Measurements from ENCODE around the gene ZNF248. TPM values are rescaled to one million over a fixed set of nuclear protein-coding genes. Genes with fewer than 3 reads are reported as not detected.
"Not testable (repeated sequence)": the region's sequence is repeated elsewhere in the genome, so short reads cannot be mapped to it uniquely, and the experiment has no call there.

The ZNF248 gene
- total RNA-seq, 4 donors from 2014 or later, result 11.8 to 24.0 (median 16.1) TPM

- H3K36me3 ChIP-seq, result no peaks in the 10 kb centered on the region
- H3K4me1 ChIP-seq, result no peaks in the 10 kb centered on the region
- H3K9me3 ChIP-seq, result peaks cover 0 to 3% (median 0%) of the 10 kb centered on the region in 4 donors
- H3K27me3 ChIP-seq, result no peaks in the 10 kb centered on the region
- no peak for DNase-seq (ENCODE audit: low spot score in 2 of 2)
- WGBS, 2 donors, result 74 to 80% methylated on average over 9 of the region's 9 CpGs
- H3K4me3 ChIP-seq, result no peak overlapping the region
- TF ChIP-seq POLR2A (IDR thresholded peaks at IDR 0.05) (no peak), CTCF (IDR thresholded peaks at IDR 0.05) (no peak), EP300 (IDR thresholded peaks at IDR 0.05) (no peak)
- H3K27ac ChIP-seq, result no peak overlapping the region
Measured at GRCh38 chr10:37865957-37866803, 8.8 kb upstream of the ZNF248 start.

GRCh38 chr10:37865264-37865663 is 7.9 kb upstream of the ZNF248 start:
- TF ChIP-seq CTCF (IDR thresholded peaks at IDR 0.05) (no peak), POLR2A (IDR thresholded peaks at IDR 0.05) (no peak), EP300 (IDR thresholded peaks at IDR 0.05) (no peak)
- no peaks in the 10 kb centered on the region for H3K9me3 ChIP-seq

GRCh38 chr10:37860494-37861190 is 3.2 kb upstream of the ZNF248 start:
- Histone ChIP-seq H3K9me3 (no peaks in the 10 kb centered on the region), H3K36me3 (no peaks in the 10 kb centered on the region), H3K4me1 (peaks cover 0 to 20% (median 7%) of the 10 kb centered on the region in 4 donors), H3K27ac (peak overlapping the region in 1 of 4 donors; percentile 33), H3K4me3 (no peak overlapping the region), H3K27me3 (no peaks in the 10 kb centered on the region)
- TF ChIP-seq CTCF (IDR thresholded peaks at IDR 0.05) (no peak), EP300 (IDR thresholded peaks at IDR 0.05) (no peak)
- DNase-seq (ENCODE audit: low spot score in 2 of 2), result no peak
- 60 to 78% methylated on average over 2 of the region's 2 CpGs for WGBS, 2 donors

More at GRCh38 chr10:37865264-37865663, 7.9 kb upstream of the ZNF248 start:
- WGBS, 2 donors, result 64 to 73% methylated on average over 3 of the region's 3 CpGs
- no peaks in the 10 kb centered on the region for H3K36me3 ChIP-seq
- H3K4me3 ChIP-seq, result no peak overlapping the region
- no peak for DNase-seq (ENCODE audit: low spot score in 2 of 2)
- H3K27me3 ChIP-seq, result no peaks in the 10 kb centered on the region
- H3K27ac ChIP-seq, result no peak overlapping the region
- H3K4me1 ChIP-seq, result no peaks in the 10 kb centered on the region

- Histone ChIP-seq H3K4me1 (peaks cover 0 to 34% (median 12%) of the 10 kb centered on the region in 4 donors), H3K27ac (peak overlapping the region in 2 of 4 donors; percentile 100)
- WGBS, 2 donors, result 95 to 98% methylated on average over 16 of the region's 16 CpGs
- H3K9me3 ChIP-seq; H3K4me3 ChIP-seq; DNase-seq (ENCODE audit: low spot score in 2 of 2); H3K36me3 ChIP-seq; H3K27me3 ChIP-seq: not testable (repeated sequence)
Measured at GRCh38 chr10:37859270-37859669, 1.9 kb upstream of the ZNF248 start.

GRCh38 chr10:37856881-37857286 is 526 bp downstream of the ZNF248 start:
- 0 to 1% methylated on average over 16 of the region's 16 CpGs for WGBS, 2 donors
- no peak for TF ChIP-seq EP300 (IDR thresholded peaks at IDR 0.05)
- TF ChIP-seq CTCF (IDR thresholded peaks at IDR 0.05), result no peak
- TF ChIP-seq POLR2A (IDR thresholded peaks at IDR 0.05), result no peak
- Histone ChIP-seq H3K27ac (peak overlapping the region; percentile 100), H3K4me1 (peaks cover 0 to 36% (median 12%) of the 10 kb centered on the region in 4 donors), H3K9me3 (no peaks in the 10 kb centered on the region), H3K27me3 (no peaks in the 10 kb centered on the region), H3K36me3 (peaks cover 0 to 10% (median 0%) of the 10 kb centered on the region in 3 donors), H3K4me3 (peak overlapping the region; percentile 78 to 95 (median 89))
- peak in 1 of 2 donors; percentile 5 for DNase-seq (ENCODE audit: low spot score in 2 of 2)

Data from tibial nerve (tissue), 4 donors.